IMR-90 (cell line): ENCODE measurements around the gene CDH23. TPM values are rescaled to one million over a fixed set of nuclear protein-coding genes. Genes with fewer than 3 reads are reported as not detected.

Source experiments
- ATAC-seq: fragments of 200-7000 bp; cut with Tn5 transposase; 2 replicates; pipeline ENCODE4 v1.9.1; 2020; ENCODE audit warnings: low read depth, mild to moderate bottlenecking, moderate library complexity
- BruUV-seq: library from RNA; stranded (reverse); fragments of 400-500 nt; replicated peaks from 2 replicates; lab custom pipeline; 2021; lab: Mats Ljungman, UMichigan
- CTCF ChIA-PET: fragments of 300-600 bp; formaldehyde crosslinking; extraction: SDS; loops from one replicate; lab custom pipeline; 2021; ENCODE audit warnings: antibody characterized with exemption; lab: Yijun Ruan, JAX
- POLR2A ChIA-PET: fragments of 300-600 bp; sonication (Branson Sonifier 250); formaldehyde crosslinking; loops from one replicate; lab custom pipeline; 2022; ENCODE audit warnings: antibody characterized with exemption; ENCODE audit not compliant: unreplicated experiment; lab: Charles Lee
- DNase-seq: peaks from one replicate; pipeline ENCODE4 v3.0.0; 2013
- H2AFZ ChIP-seq: replicated peaks from 2 replicates; pipeline ENCODE3; 2013; ENCODE audit warnings: low read length, mild to moderate bottlenecking; ENCODE audit not compliant: poor library complexity
- H2AK5ac ChIP-seq: 2 replicates; pipeline ENCODE4 v1.6.1; 2013; ENCODE audit warnings: low read depth, low read length, inconsistent platforms
- H2AK9ac ChIP-seq: replicated peaks from 2 replicates; pipeline ENCODE3; 2013; ENCODE audit warnings: mild to moderate bottlenecking, low read depth, low read length, moderate library complexity; ENCODE audit not compliant: poor library complexity
- H2BK120ac ChIP-seq: 2 replicates; pipeline ENCODE4 v1.6.1; 2013; ENCODE audit warnings: low read depth, low read length, inconsistent platforms
- H2BK15ac ChIP-seq: 3 replicates; pipeline ENCODE4 v1.6.1; 2013; ENCODE audit warnings: low read depth, low read length, inconsistent platforms
- H2BK20ac ChIP-seq: 2 replicates; pipeline ENCODE4 v1.6.1; 2013; ENCODE audit warnings: low read depth, mild to moderate bottlenecking, inconsistent platforms, low read length, moderate library complexity
- H2BK5ac ChIP-seq: 2 replicates; pipeline ENCODE4 v1.6.1; 2013; ENCODE audit warnings: mild to moderate bottlenecking, low read depth, low read length, inconsistent platforms; ENCODE audit not compliant: poor library complexity, severe bottlenecking
- H3K14ac ChIP-seq: replicated peaks from 2 replicates; pipeline ENCODE4 v1.6.1; 2013; ENCODE audit warnings: low read depth, low read length, inconsistent platforms
- H3K18ac ChIP-seq: 2 replicates; pipeline ENCODE4 v1.6.1; 2013; ENCODE audit warnings: low read depth, low read length, control low read depth
- H3K23ac ChIP-seq: 2 replicates; pipeline ENCODE4 v1.6.1; 2013; ENCODE audit warnings: low read depth, low read length, inconsistent platforms
- H3K27ac ChIP-seq: 2 replicates; pipeline ENCODE4 v1.5.1; 2013; ENCODE audit warnings: mild to moderate bottlenecking, control low read depth, low read length; ENCODE audit not compliant: insufficient read depth
- H3K27me3 ChIP-seq: 2 replicates; pipeline ENCODE4 v1.6.1; 2013; ENCODE audit warnings: low read length; ENCODE audit not compliant: control insufficient read depth, insufficient read depth
- H3K36me3 ChIP-seq: 2 replicates; pipeline ENCODE4 v1.6.1; 2013; ENCODE audit warnings: low read length, mixed read lengths; ENCODE audit not compliant: control insufficient read depth, insufficient read depth
- H3K4ac ChIP-seq: 2 replicates; pipeline ENCODE4 v1.6.1; 2013; ENCODE audit warnings: low read depth, low read length, inconsistent platforms
- H3K4me1 ChIP-seq: 2 replicates; pipeline ENCODE4 v1.6.1; 2013; ENCODE audit warnings: low read length, mixed read lengths; ENCODE audit not compliant: control insufficient read depth, insufficient read depth
- H3K4me2 ChIP-seq: 2 replicates; pipeline ENCODE4 v1.6.1; 2013; ENCODE audit warnings: low read depth, mild to moderate bottlenecking, control low read depth, low read length, moderate library complexity
- H3K4me3 ChIP-seq: 2 replicates; pipeline ENCODE4 v1.5.1; 2013; ENCODE audit warnings: low read depth, mild to moderate bottlenecking, control low read depth, low read length, moderate library complexity; ENCODE audit not compliant: insufficient read depth
- H3K56ac ChIP-seq: 2 replicates; pipeline ENCODE4 v1.6.1; 2013; ENCODE audit warnings: low read length, inconsistent platforms; ENCODE audit not compliant: insufficient read depth; ENCODE audit errors: extremely low read depth
- H3K79me1 ChIP-seq, 2 experiments: 2 replicates each; pipeline ENCODE4 v1.6.1; 2013; ENCODE audit warnings: low read length in 2 of 2, inconsistent platforms in 1 of 2, low read depth in 1 of 2
- H3K9ac ChIP-seq: 2 replicates; pipeline ENCODE4 v1.6.1; 2013; ENCODE audit warnings: low read depth, low read length, control low read depth
- H3K9me1 ChIP-seq: 2 replicates; pipeline ENCODE4 v1.6.1; 2013; ENCODE audit warnings: low read length, inconsistent platforms; ENCODE audit not compliant: insufficient read depth
- H3K9me3 ChIP-seq: 2 replicates; pipeline ENCODE4 v1.6.1; 2013; ENCODE audit warnings: low read length; ENCODE audit not compliant: control insufficient read depth, insufficient read depth
- H4K20me1 ChIP-seq: 2 replicates; pipeline ENCODE4 v1.6.1; 2013; ENCODE audit warnings: low read length, inconsistent platforms; ENCODE audit not compliant: insufficient read depth
- H4K5ac ChIP-seq: 2 replicates; pipeline ENCODE4 v1.6.1; 2013; ENCODE audit warnings: mild to moderate bottlenecking, low read depth, low read length, control low read depth
- H4K8ac ChIP-seq, 2 experiments: 2 replicates each; pipeline ENCODE4 v1.6.1; 2013; ENCODE audit warnings: low read depth in 2 of 2, low read length in 2 of 2, control low read depth in 1 of 2, inconsistent platforms in 1 of 2
- H4K91ac ChIP-seq: 2 replicates; pipeline ENCODE4 v1.6.1; 2013; ENCODE audit warnings: low read depth, low read length, inconsistent platforms; ENCODE audit not compliant: insufficient read depth
- CEBPB ChIP-seq: IDR thresholded peaks from 2 replicates; pipeline ENCODE4 v1.6.1; 2012; ENCODE audit warnings: low read depth, low read length, improper control_type of control experiment
- ELK1 ChIP-seq: fragments of 150-350 bp; IDR thresholded peaks from 2 replicates; pipeline ENCODE4 v1.6.1; 2016; ENCODE audit warnings: low read depth, mild to moderate bottlenecking, low read length, moderate library complexity, borderline replicate concordance
- RCOR1 ChIP-seq: IDR thresholded peaks from 2 replicates; pipeline ENCODE4 v1.6.1; 2012; ENCODE audit warnings: mild to moderate bottlenecking, low read length, improper control_type of control experiment; ENCODE audit not compliant: insufficient replicate concordance
- WGBS, 2 experiments: methylation state at CpG; one replicate each; pipeline versions ENCODE4 v1.1.5 to v1.1.7; 2013; ENCODE audit warnings: missing lambda C conversion rate in 2 of 2; ENCODE audit not compliant: insufficient read length in 1 of 2; ENCODE audit errors: extremely low coverage in 2 of 2; 5-methylcytosine and 5-hydroxymethylcytosine counted together
- dilution Hi-C: fragments of 300-500 bp; cut with HindIII; formaldehyde crosslinking; loops from one replicate; pipeline ENCODE4 v1.14.3; 2018; ENCODE audit warnings: low sequenced_read_pairs; ENCODE audit not compliant: unreplicated experiment
- in situ Hi-C: fragments of 300-500 bp; cut with MboI; formaldehyde crosslinking; loops from 3 replicates; pipeline ENCODE4 v1.14.3; 2019; ENCODE audit warnings: low sequenced_read_pairs, inconsistent platforms, mixed read lengths
- intact Hi-C: fragments of 100-400 bp; cut with micrococcal nuclease; formaldehyde crosslinking; loops from 2 replicates; pipeline ENCODE4 v1.10.0; 2022
- polyA plus RNA-seq, 3 experiments: library from polyadenylated mRNA; depleted of rRNA; stranded (reverse); fragments of >200 nt; gene quantifications; 2 replicates each; pipeline ENCODE4 v1.2.3, GENCODE V29; 2012; ENCODE audit warnings: low replicate concordance in 1 of 3
- total RNA-seq: library from RNA; depleted of rRNA; stranded (reverse); fragments of >200 nt; gene quantifications from 2 replicates; pipeline ENCODE4 v1.2.3, GENCODE V29; 2012

The CDH23 gene
- total and polyA plus RNA-seq, 2 of the 4 experiments (the other 2 are of a cell fraction): under 0.01 to 0.03 TPM

GRCh38 chr10:71690094-71690720 is 293.5 kb downstream of the CDH23 start:
- Histone ChIP-seq H3K4me3 (no peak overlapping the region), H4K20me1 (no peaks in the 10 kb centered on the region), H3K18ac (no peak overlapping the region), H3K4ac (no peak overlapping the region), H3K4me1 (no peaks in the 10 kb centered on the region), H3K9me1 (no peaks in the 10 kb centered on the region), H2BK5ac (no peak overlapping the region), H3K36me3 (no peaks in the 10 kb centered on the region), H2BK120ac (no peak overlapping the region), H2BK15ac (no peak overlapping the region), H3K4me2 (no peak overlapping the region), H3K23ac (no peak overlapping the region), H3K56ac (no peak overlapping the region), H4K5ac (no peak overlapping the region), H2BK20ac (no peak overlapping the region), H2AK9ac (no peak overlapping the region), H3K9me3 (no peaks in the 10 kb centered on the region), H2AK5ac (no peak overlapping the region), H3K79me1 (no peaks in the 10 kb centered on the region), H3K9ac (no peak overlapping the region), H4K91ac (no peak overlapping the region), H3K27me3 (peaks cover 20% of the 10 kb centered on the region; the same call in 1 of the 2 replicates), H4K8ac (no peak overlapping the region), H2AFZ (no peak overlapping the region), H3K27ac (no peak overlapping the region), H3K14ac (no peak overlapping the region)
- ChIA-PET POLR2A (no interaction called here), CTCF (no interaction called here)
- BruUV-seq: no TSS peak
- no peak for DNase-seq
- no peak for ATAC-seq
- no peak for TF ChIP-seq RCOR1
- TF ChIP-seq ELK1: no peak
- TF ChIP-seq CEBPB: peak; percentile 49; the same call in 1 of the 2 replicates
- 50% methylated on average over 4 of the region's 13 CpGs; no CpG with 5 or more reads in 1 of the 2 experiments for WGBS, 2 experiments
- in situ Hi-C loops: no loop called here
- intact Hi-C loops: no loop called here
- dilution Hi-C loops: no loop called here
